Mammary epithelial cell (primary cell): Measurements from ENCODE around the gene AAMP.

Experiments
- CTCF ChIP-seq, 2 donors: IDR thresholded peaks in 1 of 2; conservative IDR thresholded peaks in 1 of 2; 2 replicates each; pipeline ENCODE4 v1.5.1; 2011 to 2012; ENCODE audit warnings: inconsistent platforms in 2 of 2, low read length in 2 of 2, mild to moderate bottlenecking in 2 of 2, control low read depth in 1 of 2, low read depth in 1 of 2; ENCODE audit not compliant: insufficient read depth in 1 of 2; ENCODE audit errors: extremely low read depth in 1 of 2
- EZH2 ChIP-seq: IDR thresholded peaks from 2 replicates; pipeline ENCODE4 v1.6.1; 2012; ENCODE audit warnings: low read length, inconsistent platforms, borderline replicate concordance

GRCh38 chr2:218263817-218264641 lies 5.9 kb downstream of the AAMP start:
- TF ChIP-seq CTCF (conservative IDR thresholded peaks at IDR 0.05 in 1 of 2, IDR thresholded peaks at IDR 0.05 in 1 of 2; ENCODE audit: extremely low read depth in 1 of 2, insufficient read depth in 1 of 2, low read depth in 1 of 2, low read length in 2 of 2), result no peak
- no peak for TF ChIP-seq EZH2
